Smooth muscle cell (in vitro differentiated cells): ENCODE results near the gene EFEMP2. TPM values are rescaled to one million over a fixed set of nuclear protein-coding genes. Genes with fewer than 3 reads are reported as not detected.

Source experiments
- DNase-seq: peaks from one replicate; lab custom pipeline; 2025; ENCODE audit not compliant: unreplicated experiment; lab: John Stamatoyannopoulos, UW
- H2AFZ ChIP-seq: fragments of 200-600 bp; sonication (generic); 2 replicates; pipeline ENCODE4 v1.6.0; 2016; ENCODE audit warnings: antibody characterized with exemption, low read depth, mild to moderate bottlenecking
- H3F3A ChIP-seq: fragments of 200-600 bp; sonication (generic); 2 replicates; pipeline ENCODE4 v1.6.0; 2017; ENCODE audit warnings: antibody characterized with exemption, low read depth
- H3K27ac ChIP-seq: fragments of 200-600 bp; sonication (generic); 2 replicates; pipeline ENCODE4 v1.5.1; 2016; ENCODE audit warnings: low read depth, mild to moderate bottlenecking
- H3K27me3 ChIP-seq: fragments of 200-600 bp; sonication (generic); 2 replicates; pipeline ENCODE4 v1.6.1; 2016; ENCODE audit warnings: low read depth, mild to moderate bottlenecking
- H3K36me3 ChIP-seq: fragments of 200-600 bp; sonication (generic); 2 replicates; pipeline ENCODE4 v1.5.1; 2016; ENCODE audit warnings: low read depth
- H3K4me1 ChIP-seq: fragments of 200-600 bp; sonication (generic); 2 replicates; pipeline ENCODE4 v1.5.1; 2016; ENCODE audit warnings: low read depth
- H3K4me2 ChIP-seq: fragments of 200-600 bp; sonication (generic); 2 replicates; pipeline ENCODE4 v1.6.0; 2016; ENCODE audit warnings: mild to moderate bottlenecking
- H3K4me3 ChIP-seq: fragments of 200-600 bp; sonication (generic); 2 replicates; pipeline ENCODE4 v1.5.1; 2016; ENCODE audit warnings: mild to moderate bottlenecking
- H3K79me2 ChIP-seq: fragments of 200-600 bp; sonication (generic); 2 replicates; pipeline ENCODE4 v1.6.0; 2016; ENCODE audit warnings: low read depth, mild to moderate bottlenecking
- H3K9ac ChIP-seq: fragments of 200-600 bp; sonication (generic); 2 replicates; pipeline ENCODE4 v1.6.0; 2016; ENCODE audit warnings: low read depth
- H3K9me3 ChIP-seq: fragments of 200-600 bp; sonication (generic); replicated peaks from 2 replicates; pipeline ENCODE4 v1.5.1; 2016; ENCODE audit warnings: low read depth
- H4K20me1 ChIP-seq: fragments of 200-600 bp; sonication (generic); 2 replicates; pipeline ENCODE4 v1.6.0; 2016; ENCODE audit warnings: low read depth
- CTCF ChIP-seq: fragments of 200-600 bp; sonication (generic); IDR thresholded peaks from 2 replicates; pipeline ENCODE4 v1.5.1; 2017; ENCODE audit warnings: borderline replicate concordance, mild to moderate bottlenecking, antibody characterized with exemption; ENCODE audit not compliant: insufficient read depth, poor library complexity, severe bottlenecking
- WGBS: methylation state at CpG from one replicate; pipeline ENCODE4 v1.1.7; 2016; ENCODE audit warnings: low lambda C conversion rate; 5-methylcytosine and 5-hydroxymethylcytosine counted together
- polyA plus RNA-seq: library from polyadenylated mRNA; unstranded; fragments of >200 nt; fragmentation: Nextera tagmentation; extraction: Ambion mirVana; gene quantifications from 2 replicates; pipeline ENCODE4 v1.2.1, GENCODE V29; 2016
- total RNA-seq: library from RNA; depleted of rRNA; stranded (reverse); fragments of >200 nt; gene quantifications from 2 replicates; pipeline ENCODE4 v1.2.3, GENCODE V29; 2014

The EFEMP2 gene
- total and polyA plus RNA-seq, 2 experiments from 2014 or later, result 99.7 to 362 TPM

DNA sequence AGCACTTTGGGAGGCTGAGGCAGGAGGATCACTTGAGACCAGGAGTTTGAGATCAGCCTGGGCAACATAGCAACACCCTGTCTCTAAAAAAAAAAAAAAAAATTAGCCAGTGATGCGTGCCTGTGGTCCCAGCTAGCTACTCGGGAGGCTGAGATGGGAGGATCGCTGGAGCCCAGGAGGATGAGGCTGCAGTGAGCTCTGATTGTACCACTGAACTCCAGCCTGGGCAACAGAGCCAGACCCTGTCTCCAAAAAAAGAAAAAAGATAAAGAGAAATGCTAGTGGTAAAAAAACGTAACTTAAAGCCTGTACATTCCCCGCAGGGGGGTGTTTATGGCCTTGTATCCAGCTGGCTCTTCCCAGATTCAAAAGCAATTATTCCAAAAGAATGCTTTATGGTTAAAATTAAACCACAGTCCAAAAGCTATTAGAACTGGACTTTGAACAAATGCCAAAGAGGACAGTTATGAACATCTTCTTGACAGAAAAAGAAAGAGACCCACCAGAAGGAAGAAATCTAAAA, 55.2 kb downstream of the EFEMP2 start:
- Histone ChIP-seq H3K27ac (peak overlapping the region; percentile 52), H3K9ac (peak overlapping the region; percentile 65), H3K79me2 (no peaks in the 10 kb centered on the region), H3K9me3 (no peaks in the 10 kb centered on the region), H3K27me3 (no peaks in the 10 kb centered on the region), H3K4me3 (peak overlapping the region; percentile 71), H3K4me1 (no peaks in the 10 kb centered on the region), H3K4me2 (peak overlapping the region; percentile 87), H4K20me1 (no peaks in the 10 kb centered on the region), H3K36me3 (no peaks in the 10 kb centered on the region), H2AFZ (peak overlapping the region; percentile 83), H3F3A (no peaks in the 10 kb centered on the region)
- WGBS, result 68% methylated on average over 5 of the region's 5 CpGs
- DNase-seq, result no peak
- no peak for TF ChIP-seq CTCF

DNA sequence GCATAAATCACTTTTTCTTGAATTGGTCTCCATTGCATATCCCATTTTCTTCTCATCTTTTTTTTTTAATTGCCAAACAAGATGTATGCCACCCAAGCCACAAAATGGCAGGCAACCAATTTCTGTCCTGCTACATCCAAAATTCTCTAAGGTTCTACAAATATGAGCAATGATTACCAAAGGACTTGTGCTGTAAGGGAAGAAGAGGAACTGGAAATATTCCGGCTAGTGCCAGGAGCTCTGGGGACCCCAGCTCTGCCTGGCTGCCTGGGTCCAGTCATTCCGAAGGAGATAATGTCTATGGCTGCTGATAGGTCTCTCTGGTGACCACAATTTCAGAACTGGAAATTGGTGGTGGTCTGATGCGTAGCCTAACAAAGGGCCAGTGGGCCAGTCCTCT, 55.9 kb downstream of the EFEMP2 start:
- no peak for TF ChIP-seq CTCF
- DNase-seq, result no peak
- Histone ChIP-seq H3K79me2 (no peaks in the 10 kb centered on the region), H3K9me3 (no peaks in the 10 kb centered on the region), H3K9ac (no peak overlapping the region), H3K36me3 (no peaks in the 10 kb centered on the region), H3K27me3 (no peaks in the 10 kb centered on the region), H3K4me3 (no peak overlapping the region), H3K4me1 (no peaks in the 10 kb centered on the region), H4K20me1 (no peaks in the 10 kb centered on the region), H3K27ac (no peak overlapping the region), H2AFZ (no peak overlapping the region), H3F3A (no peaks in the 10 kb centered on the region), H3K4me2 (no peak overlapping the region)
- WGBS, result 98% methylated on average over 3 of the region's 3 CpGs

Other genes starting within 250 kb of the EFEMP2 start
- 9.8 and 15.9 TPM in 2 replicates for gene SIPA1, start 234.7 kb downstream of the EFEMP2 start, total RNA-seq
- 63.8 and 67.6 TPM in 2 replicates for gene SIPA1, start 234.7 kb downstream of the EFEMP2 start, polyA plus RNA-seq
- gene RELA, start 209.9 kb downstream of the EFEMP2 start, total RNA-seq, result 41.7 and 48.1 TPM in 2 replicates
- gene RELA, start 209.9 kb downstream of the EFEMP2 start, polyA plus RNA-seq, result 82.8 and 98.4 TPM in 2 replicates
- 37.0 and 40.1 TPM in 2 replicates for gene KAT5, start 160.5 kb downstream of the EFEMP2 start, total RNA-seq
- gene KAT5, start 160.5 kb downstream of the EFEMP2 start, polyA plus RNA-seq, result 38.8 and 45.1 TPM in 2 replicates
- gene RNASEH2C, start 152.0 kb downstream of the EFEMP2 start, total RNA-seq, result 20.9 and 30.0 TPM in 2 replicates
- 51.7 and 56.8 TPM in 2 replicates for gene RNASEH2C, start 152.0 kb downstream of the EFEMP2 start, polyA plus RNA-seq
- gene AP5B1, start 91.8 kb downstream of the EFEMP2 start, total RNA-seq, result 5.4 and 6.2 TPM in 2 replicates
- gene AP5B1, start 91.8 kb downstream of the EFEMP2 start, polyA plus RNA-seq, result 7.7 and 11.6 TPM in 2 replicates
- 7.8 and 8.3 TPM in 2 replicates for gene OVOL1, start 85.7 kb downstream of the EFEMP2 start, total RNA-seq
- gene OVOL1, start 85.7 kb downstream of the EFEMP2 start, polyA plus RNA-seq, result 3.1 and 16.8 TPM in 2 replicates
- gene SNX32, start 38.8 kb downstream of the EFEMP2 start, total RNA-seq, result 0.63 and 1.2 TPM in 2 replicates
- gene SNX32, start 38.8 kb downstream of the EFEMP2 start, polyA plus RNA-seq, result 1.1 and 3.3 TPM in 2 replicates
- gene CFL1, start 14.6 kb downstream of the EFEMP2 start, total RNA-seq, result 1,233 and 1,255 TPM in 2 replicates
- 3,052 and 3,080 TPM in 2 replicates for gene CFL1, start 14.6 kb downstream of the EFEMP2 start, polyA plus RNA-seq
- 21.7 and 35.1 TPM in 2 replicates for gene MUS81, start 12.4 kb downstream of the EFEMP2 start, total RNA-seq
- 39.6 and 61.1 TPM in 2 replicates for gene MUS81, start 12.4 kb downstream of the EFEMP2 start, polyA plus RNA-seq
- not detected in 2 replicates for gene CTSW, start 7.0 kb upstream of the EFEMP2 start, total RNA-seq
- 0.52 TPM in 1 of 2 replicates, not detected in the other for gene CTSW, start 7.0 kb upstream of the EFEMP2 start, polyA plus RNA-seq
- 109 and 118 TPM in 2 replicates for gene FIBP, start 15.7 kb upstream of the EFEMP2 start, total RNA-seq
- gene FIBP, start 15.7 kb upstream of the EFEMP2 start, polyA plus RNA-seq, result 111 and 114 TPM in 2 replicates
- gene CCDC85B, start 17.9 kb upstream of the EFEMP2 start, total RNA-seq, result 15.7 and 19.5 TPM in 2 replicates
- 55.7 and 80.4 TPM in 2 replicates for gene CCDC85B, start 17.9 kb upstream of the EFEMP2 start, polyA plus RNA-seq
- 12.5 and 15.8 TPM in 2 replicates for gene FOSL1, start 27.6 kb upstream of the EFEMP2 start, total RNA-seq
- 26.1 and 49.8 TPM in 2 replicates for gene FOSL1, start 27.6 kb upstream of the EFEMP2 start, polyA plus RNA-seq
- 32.0 and 41.2 TPM in 2 replicates for gene C11orf68, start 46.3 kb upstream of the EFEMP2 start, total RNA-seq
- 90.8 and 99.5 TPM in 2 replicates for gene C11orf68, start 46.3 kb upstream of the EFEMP2 start, polyA plus RNA-seq
- gene DRAP1, start 46.6 kb upstream of the EFEMP2 start, total RNA-seq, result 73.9 and 79.3 TPM in 2 replicates
- gene DRAP1, start 46.6 kb upstream of the EFEMP2 start, polyA plus RNA-seq, result 276 and 278 TPM in 2 replicates
- gene TSGA10IP, start 72.7 kb upstream of the EFEMP2 start, total RNA-seq, result 0.27 TPM in 1 of 2 replicates, not detected in the other
- gene TSGA10IP, start 72.7 kb upstream of the EFEMP2 start, polyA plus RNA-seq, result 1.5 TPM in 2 replicates
- gene SART1, start 88.9 kb upstream of the EFEMP2 start, total RNA-seq, result 13.0 and 22.5 TPM in 2 replicates
- 61.4 and 62.5 TPM in 2 replicates for gene SART1, start 88.9 kb upstream of the EFEMP2 start, polyA plus RNA-seq
- 29.3 and 32.0 TPM in 2 replicates for gene EIF1AD, start 129.4 kb upstream of the EFEMP2 start, total RNA-seq
- gene EIF1AD, start 129.4 kb upstream of the EFEMP2 start, polyA plus RNA-seq, result 26.6 and 29.3 TPM in 2 replicates
- gene BANF1, start 129.7 kb upstream of the EFEMP2 start, total RNA-seq, result 42.9 and 61.7 TPM in 2 replicates
- 269 and 274 TPM in 2 replicates for gene BANF1, start 129.7 kb upstream of the EFEMP2 start, polyA plus RNA-seq
- 54.1 and 97.0 TPM in 2 replicates for gene CST6, start 139.2 kb upstream of the EFEMP2 start, total RNA-seq
- gene CST6, start 139.2 kb upstream of the EFEMP2 start, polyA plus RNA-seq, result 37.6 and 118 TPM in 2 replicates
- not detected in 2 replicates for gene CATSPER1, start 153.7 kb upstream of the EFEMP2 start, total RNA-seq
- 0.55 and 1.7 TPM in 2 replicates for gene CATSPER1, start 153.7 kb upstream of the EFEMP2 start, polyA plus RNA-seq
- 0.27 TPM in 1 of 2 replicates, not detected in the other for gene GAL3ST3, start 176.4 kb upstream of the EFEMP2 start, total RNA-seq
- gene GAL3ST3, start 176.4 kb upstream of the EFEMP2 start, polyA plus RNA-seq, result 0.23 TPM in 1 of 2 replicates, not detected in the other
- gene SF3B2, start 179.6 kb upstream of the EFEMP2 start, total RNA-seq, result 104 and 125 TPM in 2 replicates
- gene SF3B2, start 179.6 kb upstream of the EFEMP2 start, polyA plus RNA-seq, result 182 and 203 TPM in 2 replicates
- gene PACS1, start 197.5 kb upstream of the EFEMP2 start, total RNA-seq, result 48.0 and 87.6 TPM in 2 replicates
- 139 and 140 TPM in 2 replicates for gene PACS1, start 197.5 kb upstream of the EFEMP2 start, polyA plus RNA-seq